ENCODE measurements around the gene TXLNG.
A peak's percentile ranks its signal among the peaks of the same experiment; 100 is the strongest.

Gene TXLNG

DNA sequence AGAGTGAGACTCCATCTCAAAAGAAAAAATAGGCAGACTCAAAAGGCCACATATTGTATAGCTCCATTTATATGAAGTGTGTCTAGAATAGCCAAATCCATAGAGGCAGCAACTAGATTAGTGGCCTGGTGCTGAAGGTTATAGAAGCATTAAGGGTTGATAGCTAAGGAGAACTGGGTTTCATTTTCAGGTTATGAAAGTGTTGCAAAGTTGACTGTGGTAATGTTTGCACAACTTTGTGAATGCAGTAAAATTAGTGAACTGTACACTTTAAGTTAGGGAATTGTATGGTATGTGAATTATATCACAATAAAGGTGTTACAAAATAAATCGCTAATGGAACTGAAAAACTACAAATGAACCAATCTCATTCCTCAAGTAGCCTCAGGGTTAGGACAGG is 28.3 kb downstream of the TXLNG start:
- Mint-ChIP-seq H3K9me3 (no peaks in the 10 kb centered on the region), H3K4me3 (no peak overlapping the region), H3K27ac (no peak overlapping the region), H3K4me1 (no peaks in the 10 kb centered on the region), H3K27me3 (no peaks in the 10 kb centered on the region)
- DNase-seq: no peak
- no peak for ATAC-seq

DNA sequence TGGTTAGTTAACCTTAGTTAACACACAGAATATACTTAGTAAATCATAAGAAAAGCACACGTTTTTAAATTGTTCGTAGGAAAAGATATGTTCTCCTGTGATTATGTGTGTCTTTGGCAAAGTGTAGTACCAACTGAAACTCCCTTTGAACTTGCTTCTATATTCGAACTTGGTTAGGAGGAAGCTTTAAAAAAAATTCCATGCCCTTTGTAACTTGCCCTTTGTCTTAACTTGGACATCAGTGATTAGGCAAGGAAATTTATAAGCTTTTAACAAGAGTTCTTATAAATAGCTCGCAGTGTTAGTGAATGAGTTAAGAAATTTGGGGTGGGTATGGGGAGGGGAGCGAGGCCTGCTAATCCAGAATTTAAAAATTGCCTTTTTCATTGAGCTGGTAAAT is 33.4 kb downstream of the TXLNG start:
- peaks cover under 1% of the 10 kb centered on the region for H3K4me1 Mint-ChIP-seq
- ATAC-seq (no peak), DNase-seq (no peak)
- H3K27me3 Mint-ChIP-seq: no peaks in the 10 kb centered on the region
- no peak overlapping the region for H3K27ac Mint-ChIP-seq
- no peaks in the 10 kb centered on the region for H3K9me3 Mint-ChIP-seq
- no peak overlapping the region for H3K4me3 Mint-ChIP-seq

DNA sequence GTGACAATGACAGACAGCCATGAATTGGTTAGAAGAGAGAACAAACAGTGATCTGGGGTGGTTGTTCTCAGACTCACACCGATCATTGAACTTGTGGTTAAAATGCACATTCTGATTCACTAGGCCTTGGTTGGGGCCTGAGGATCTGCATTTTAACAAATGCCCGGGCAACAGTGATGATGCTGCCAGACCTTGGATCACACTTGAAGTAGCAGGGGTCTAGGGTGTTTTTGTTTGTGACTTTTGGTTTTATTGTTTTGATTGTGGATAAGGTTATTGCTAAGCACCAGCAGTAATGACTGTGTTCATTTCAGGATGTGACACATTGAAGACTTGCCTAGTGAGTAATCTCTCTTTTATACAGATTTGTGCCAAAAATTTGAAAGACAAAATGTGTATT is 36.5 kb downstream of the TXLNG start:
- DNase-seq (no peak), ATAC-seq (peak; percentile 74)
- Mint-ChIP-seq H3K4me3 (no peak overlapping the region), H3K27me3 (no peaks in the 10 kb centered on the region), H3K27ac (peak overlapping the region in 1 of 2 donors; percentile 37), H3K9me3 (no peaks in the 10 kb centered on the region), H3K4me1 (peaks cover 9% of the 10 kb centered on the region)

DNA sequence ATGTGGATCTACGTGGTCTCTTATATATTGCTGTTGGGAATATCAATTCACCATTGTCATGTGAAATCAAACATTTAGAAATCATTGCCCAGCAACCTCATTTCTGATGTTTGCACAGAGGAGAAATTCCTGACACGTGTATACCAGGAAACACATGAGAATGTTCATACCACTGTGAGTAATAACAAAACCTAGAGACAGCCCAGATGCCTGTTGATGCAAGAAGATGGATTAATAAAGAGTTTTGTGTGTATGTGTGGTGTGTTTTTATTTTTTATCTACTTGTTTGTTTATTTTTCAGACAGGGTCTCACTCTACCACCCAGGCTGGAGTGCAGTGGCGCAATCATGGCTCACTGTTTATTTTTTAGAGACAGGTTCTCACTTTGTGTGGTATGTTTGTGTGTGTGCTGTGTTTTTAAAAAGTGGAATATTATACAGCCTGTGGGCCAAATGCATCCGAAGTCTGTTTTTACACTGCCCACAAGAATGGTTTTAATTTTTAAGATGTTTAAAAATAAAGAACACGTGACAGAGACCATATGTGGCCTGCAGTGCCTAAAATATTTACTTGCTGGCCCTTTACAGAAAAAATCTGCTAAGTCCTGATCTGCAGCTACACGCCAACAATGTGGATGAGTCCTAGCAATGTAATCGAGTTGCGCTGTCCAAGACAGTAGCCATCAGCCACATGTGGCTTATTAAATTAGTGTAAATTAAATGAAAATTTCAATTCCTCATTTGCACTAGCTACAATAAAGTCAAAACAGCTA is 39.2 kb downstream of the TXLNG start:
- no peak for DNase-seq
- peak overlapping the region in 1 of 2 donors; percentile 61 for H3K27ac Mint-ChIP-seq

DNA sequence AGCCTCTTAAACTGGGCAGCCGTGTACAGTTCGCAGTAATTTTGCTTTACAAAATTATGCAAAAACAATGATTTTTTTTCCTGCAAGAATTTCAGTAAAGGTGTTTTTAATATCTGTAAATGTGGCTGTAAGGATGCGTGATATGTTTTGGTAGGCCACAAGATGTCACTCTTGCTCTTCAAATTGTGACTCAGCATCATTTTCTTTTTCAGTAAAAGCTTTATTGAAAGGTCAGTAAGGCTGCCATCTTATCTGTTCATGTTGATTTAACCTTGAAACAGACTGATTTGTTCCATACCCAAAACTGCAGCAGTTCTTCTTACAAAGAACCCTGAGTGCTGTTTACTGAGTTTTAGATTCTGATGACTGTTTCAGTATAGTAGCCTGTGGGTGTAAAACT is 39.9 kb downstream of the TXLNG start:
- no peaks in the 10 kb centered on the region for H3K9me3 Mint-ChIP-seq
- H3K4me3 Mint-ChIP-seq: no peak overlapping the region

More for the DNA sequence above, 39.2 kb downstream of the TXLNG start:
- Mint-ChIP-seq H3K9me3 (no peaks in the 10 kb centered on the region), H3K4me1 (peaks cover 9% of the 10 kb centered on the region), H3K4me3 (no peak overlapping the region), H3K27me3 (no peaks in the 10 kb centered on the region)
- no peak for ATAC-seq

DNA sequence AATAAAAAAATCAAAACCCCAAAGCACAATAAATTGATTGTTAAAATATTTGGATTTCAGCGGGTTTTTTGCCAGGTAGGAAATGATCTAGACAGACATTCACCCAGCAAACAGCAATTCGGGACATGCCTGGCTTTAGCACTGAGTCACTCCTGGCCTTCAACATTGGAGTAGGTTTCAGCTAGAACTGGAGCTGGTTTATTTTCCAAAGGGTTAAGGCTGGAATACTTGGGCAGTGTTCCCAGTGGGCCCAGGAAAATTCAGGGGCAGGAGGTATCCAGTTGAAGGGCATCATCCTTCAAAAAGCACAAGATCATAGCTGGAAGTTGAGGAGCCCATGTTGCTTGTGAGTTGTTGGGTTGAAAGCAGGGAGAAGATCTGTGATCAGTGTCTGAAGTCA is 41.0 kb downstream of the TXLNG start:
- no peak for ATAC-seq
- Mint-ChIP-seq H3K9me3 (no peaks in the 10 kb centered on the region), H3K27ac (peak overlapping the region in 1 of 2 donors; percentile 54), H3K4me3 (no peak overlapping the region), H3K4me1 (peaks cover 9% of the 10 kb centered on the region), H3K27me3 (no peaks in the 10 kb centered on the region)
- DNase-seq: no peak

More for the DNA sequence above, 39.9 kb downstream of the TXLNG start:
- ATAC-seq: peak; percentile 54
- peak in 1 of 2 donors; percentile 5 for DNase-seq
- peaks cover 9% of the 10 kb centered on the region for H3K4me1 Mint-ChIP-seq
- H3K27me3 Mint-ChIP-seq: no peaks in the 10 kb centered on the region
- peak overlapping the region in 1 of 2 donors; percentile 27 for H3K27ac Mint-ChIP-seq

DNA sequence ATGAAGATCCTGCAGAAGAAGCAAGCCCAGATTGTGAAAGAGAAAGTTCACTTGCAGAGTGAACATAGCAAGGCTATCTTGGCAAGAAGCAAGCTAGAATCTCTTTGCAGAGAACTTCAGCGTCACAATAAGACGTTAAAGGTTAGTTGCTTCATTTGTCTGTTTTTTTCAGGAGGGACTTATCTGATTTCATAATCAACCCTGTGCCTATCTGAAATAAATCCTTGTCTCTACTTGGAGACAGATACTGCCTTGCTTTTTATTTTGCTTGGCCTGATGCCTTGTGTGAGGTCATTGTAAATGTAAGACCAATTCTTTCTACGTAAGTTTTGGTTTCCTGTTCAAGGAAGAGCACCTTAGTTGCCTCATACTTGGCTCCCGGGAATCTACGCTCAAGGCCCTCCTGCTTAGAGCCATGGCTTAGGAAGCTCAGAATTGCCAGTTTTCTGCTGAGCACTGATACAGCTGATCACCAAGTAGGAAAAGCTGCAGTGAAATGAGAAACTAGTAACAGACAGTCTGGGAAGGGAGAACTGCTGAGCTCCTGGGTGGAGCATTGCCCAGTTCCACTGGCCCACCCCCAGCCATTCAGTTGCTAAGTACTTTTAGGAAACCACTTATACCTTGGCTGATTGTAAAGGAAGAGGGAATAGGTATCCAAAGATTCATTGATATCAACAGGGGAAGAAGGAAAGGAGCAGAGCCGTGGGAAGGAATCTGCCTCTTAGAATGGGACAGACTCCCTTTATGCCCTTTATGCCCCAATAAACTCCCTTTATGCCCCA is 42.0 kb downstream of the TXLNG start:
- Mint-ChIP-seq H3K27me3 (no peaks in the 10 kb centered on the region), H3K9me3 (no peaks in the 10 kb centered on the region), H3K4me3 (no peak overlapping the region), H3K27ac (no peak overlapping the region), H3K4me1 (peaks cover 9% of the 10 kb centered on the region)
- DNase-seq: no peak
- no peak for ATAC-seq

DNA sequence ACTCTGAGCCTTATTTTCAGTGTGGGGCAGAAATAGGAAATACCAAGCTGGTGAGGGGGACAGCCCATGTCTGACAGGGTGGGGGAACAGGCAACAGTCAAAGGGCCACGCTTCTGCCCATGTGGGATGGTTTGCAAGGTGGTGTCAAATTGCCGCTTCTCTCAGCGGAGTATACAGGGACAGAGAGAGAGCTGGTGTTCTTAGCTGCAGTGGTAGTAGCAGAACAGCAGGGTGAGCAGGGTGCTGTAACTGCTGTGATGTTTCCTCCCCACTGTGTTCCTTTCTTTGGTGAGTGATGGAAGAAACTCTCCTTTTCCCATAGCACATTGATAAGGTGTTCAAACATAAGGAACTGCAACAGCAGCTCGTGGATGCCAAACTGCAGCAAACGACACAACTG is 46.0 kb downstream of the TXLNG start:
- no peaks in the 10 kb centered on the region for H3K9me3 Mint-ChIP-seq
- H3K4me1 Mint-ChIP-seq: no peaks in the 10 kb centered on the region
- DNase-seq (no peak), ATAC-seq (no peak)
- no peaks in the 10 kb centered on the region for H3K27me3 Mint-ChIP-seq
- H3K27ac Mint-ChIP-seq: peak overlapping the region in 1 of 2 donors; percentile 91
- H3K4me3 Mint-ChIP-seq: no peak overlapping the region

DNA sequence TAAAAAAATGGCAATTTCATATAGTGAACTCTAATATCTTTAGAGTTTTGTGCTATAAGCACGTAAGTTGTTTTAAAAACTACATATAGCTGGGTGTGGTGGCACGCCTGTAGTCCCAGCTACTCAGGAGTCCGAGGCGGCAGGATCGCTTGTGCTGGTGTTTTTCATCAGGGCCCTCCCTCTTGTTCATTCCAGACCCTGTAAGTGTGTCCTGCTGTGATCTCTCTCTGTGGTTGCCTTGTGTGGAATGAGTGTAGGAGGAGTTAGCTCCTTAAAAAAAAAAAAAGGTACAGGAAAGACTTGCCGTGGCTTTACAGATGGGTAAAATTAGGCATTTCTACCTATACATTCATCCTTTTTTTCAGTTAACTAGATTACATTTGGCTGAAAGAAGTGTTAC is 48.5 kb downstream of the TXLNG start:
- Mint-ChIP-seq H3K27me3 (no peaks in the 10 kb centered on the region), H3K4me3 (no peak overlapping the region), H3K27ac (no peak overlapping the region), H3K4me1 (no peaks in the 10 kb centered on the region), H3K9me3 (no peaks in the 10 kb centered on the region)
- ATAC-seq (no peak), DNase-seq (no peak)

DNA sequence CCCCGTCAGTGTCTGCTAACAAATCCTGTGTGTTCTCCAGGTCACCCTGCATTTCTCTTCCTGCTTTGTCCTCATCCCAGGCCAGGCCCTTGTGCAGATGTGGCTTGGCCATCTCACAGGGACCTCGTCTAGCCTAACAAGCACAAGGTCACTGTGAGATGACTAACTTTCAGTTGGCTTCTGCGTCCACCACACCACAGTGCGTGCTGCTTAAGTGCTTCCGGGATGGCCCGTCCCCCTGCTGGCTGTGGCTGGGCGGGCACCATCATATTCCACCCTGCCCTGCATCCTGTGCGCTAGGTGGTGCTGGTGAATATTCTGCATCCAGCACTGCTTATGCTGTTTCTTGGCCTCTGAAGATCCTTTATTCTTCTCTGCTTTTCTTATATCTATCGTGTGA is 50.1 kb downstream of the TXLNG start:
- Mint-ChIP-seq H3K9me3 (no peaks in the 10 kb centered on the region), H3K4me1 (no peaks in the 10 kb centered on the region), H3K4me3 (no peak overlapping the region), H3K27ac (peak overlapping the region; percentile 52 to 86), H3K27me3 (no peaks in the 10 kb centered on the region)
- DNase-seq: no peak
- ATAC-seq: peak; percentile 76

DNA sequence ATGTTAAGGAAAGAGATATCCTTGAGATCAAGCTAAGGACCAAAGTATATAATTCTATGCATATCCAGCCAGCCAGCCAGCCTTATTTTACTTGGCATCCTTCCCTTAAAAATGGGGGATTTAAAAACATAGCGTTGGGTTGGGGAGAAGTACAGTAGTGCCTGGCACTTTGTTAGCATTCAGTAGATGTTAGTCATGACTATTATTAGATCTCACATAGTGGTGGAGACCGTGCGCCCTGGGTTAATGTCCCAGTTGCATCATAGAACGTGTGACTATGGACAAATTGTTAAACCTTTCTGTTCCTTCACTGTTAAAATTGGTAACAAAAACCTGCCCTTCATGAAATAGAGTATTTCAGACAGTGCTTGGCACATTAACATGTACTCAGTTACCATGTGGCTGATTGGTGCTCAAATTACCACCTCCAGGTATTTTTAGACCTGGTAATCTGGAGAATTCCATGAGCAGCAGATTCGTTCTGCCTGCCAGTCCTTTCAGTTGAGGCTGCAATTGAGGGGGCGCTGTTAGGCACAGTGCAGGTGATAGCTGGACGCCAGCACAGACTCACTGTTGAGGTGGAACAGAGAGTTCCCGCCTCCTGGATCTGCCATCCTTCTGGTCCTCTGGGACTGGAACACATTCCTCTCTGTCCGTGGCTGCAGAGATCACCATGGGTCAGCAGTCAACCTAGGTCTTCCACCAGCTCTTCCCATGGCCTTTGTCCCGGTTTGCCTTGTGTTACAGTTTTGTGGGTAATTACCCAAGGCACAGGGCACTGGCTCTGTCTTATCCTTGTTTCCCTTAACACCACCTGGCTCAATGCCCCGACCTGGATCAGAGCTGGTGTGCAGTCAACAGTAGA is 52.2 kb downstream of the TXLNG start:
- ATAC-seq (no peak), DNase-seq (no peak)
- no peak overlapping the region for H3K4me3 Mint-ChIP-seq
- H3K27me3 Mint-ChIP-seq: no peaks in the 10 kb centered on the region
- no peaks in the 10 kb centered on the region for H3K4me1 Mint-ChIP-seq
- peak overlapping the region in 1 of 2 donors; percentile 78 for H3K27ac Mint-ChIP-seq
- no peaks in the 10 kb centered on the region for H3K9me3 Mint-ChIP-seq

DNA sequence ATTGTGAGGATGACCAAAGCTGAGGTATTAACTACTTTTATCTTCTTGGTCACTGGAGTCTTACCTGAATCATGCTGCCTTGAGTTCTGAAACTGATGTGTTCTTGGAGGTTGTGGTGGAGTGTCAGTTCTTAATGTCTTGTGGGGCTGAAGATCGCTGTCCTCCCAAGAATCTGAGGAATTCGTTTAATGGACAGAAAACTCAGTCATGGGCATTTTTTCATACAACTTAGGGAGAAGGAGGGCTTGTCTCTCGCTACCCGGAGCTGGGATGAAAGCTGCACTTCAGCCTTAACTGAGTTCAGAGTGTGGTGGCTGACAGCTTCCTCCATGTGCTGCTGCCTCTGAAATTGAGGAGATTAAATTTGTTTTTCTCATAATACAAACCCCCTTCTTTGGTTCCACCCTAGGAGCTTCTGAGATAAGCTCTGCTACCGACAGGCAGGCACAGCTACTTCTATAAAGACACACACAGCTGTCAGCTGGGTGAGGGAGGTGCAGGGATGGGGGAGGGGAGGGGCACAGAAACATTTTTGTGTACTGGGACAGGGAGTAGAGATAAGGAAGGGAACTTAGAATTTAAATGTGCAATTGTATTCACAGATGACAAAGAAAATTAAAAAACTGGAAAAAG is 53.1 kb downstream of the TXLNG start:
- Mint-ChIP-seq H3K4me1 (no peaks in the 10 kb centered on the region), H3K9me3 (no peaks in the 10 kb centered on the region), H3K4me3 (no peak overlapping the region), H3K27ac (no peak overlapping the region), H3K27me3 (no peaks in the 10 kb centered on the region)
- no peak for DNase-seq
- ATAC-seq: no peak

DNA sequence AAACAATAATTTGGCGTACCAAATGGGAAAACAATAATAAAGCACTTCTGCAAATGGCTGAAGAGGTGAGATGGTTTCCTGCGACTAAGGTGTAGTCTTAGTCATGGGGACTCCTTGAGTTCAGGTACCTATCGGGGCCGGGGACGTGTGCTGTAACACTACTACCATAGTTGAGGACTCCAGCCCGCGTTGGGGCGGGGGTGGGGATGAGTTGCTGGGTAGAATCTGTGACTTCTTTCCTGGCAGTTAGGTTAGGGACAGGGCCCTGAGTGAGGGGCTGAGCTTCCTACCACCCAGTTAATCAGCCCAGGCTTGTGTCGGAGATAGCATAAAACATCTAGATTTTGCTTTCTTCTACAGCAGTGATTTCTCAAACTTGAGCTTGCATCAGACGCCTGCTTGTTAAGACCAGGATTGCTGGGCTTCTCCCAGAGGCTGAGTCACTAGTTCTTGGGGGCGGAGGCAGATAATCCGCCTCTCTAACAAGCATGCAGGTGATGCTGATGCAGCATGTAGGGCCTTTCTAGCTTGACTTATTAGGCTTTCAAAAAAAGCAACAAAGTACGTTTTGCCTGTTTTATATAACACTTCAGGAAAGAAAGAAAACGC is 53.7 kb downstream of the TXLNG start:
- Mint-ChIP-seq H3K4me1 (no peaks in the 10 kb centered on the region), H3K9me3 (no peaks in the 10 kb centered on the region), H3K4me3 (no peak overlapping the region), H3K27me3 (no peaks in the 10 kb centered on the region), H3K27ac (no peak overlapping the region)
- ATAC-seq (no peak), DNase-seq (no peak)

DNA sequence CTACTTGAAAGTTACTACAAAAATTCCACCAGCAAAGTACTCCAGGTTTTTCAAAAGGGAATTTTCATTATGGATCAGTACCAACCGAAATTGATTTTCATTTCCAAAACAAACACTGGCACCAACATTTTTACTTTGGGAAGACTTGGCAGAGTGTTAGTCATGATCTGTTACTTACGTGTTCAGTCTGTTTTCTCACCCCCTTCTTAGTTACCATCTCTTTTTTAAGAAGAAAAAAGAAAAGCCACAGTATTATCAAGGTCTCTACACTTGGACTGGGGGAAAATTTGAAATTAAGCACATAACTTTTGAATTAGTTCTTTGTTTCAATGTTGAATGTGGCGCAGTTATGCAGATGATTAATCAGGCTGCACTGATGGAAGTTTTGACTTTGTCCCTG is 56.4 kb downstream of the TXLNG start:
- no peak for ATAC-seq
- no peak overlapping the region for H3K27ac Mint-ChIP-seq
- H3K27me3 Mint-ChIP-seq: no peaks in the 10 kb centered on the region
- H3K4me3 Mint-ChIP-seq: no peak overlapping the region
- DNase-seq: no peak
- H3K9me3 Mint-ChIP-seq: no peaks in the 10 kb centered on the region
- H3K4me1 Mint-ChIP-seq: no peaks in the 10 kb centered on the region

All from stimulated activated naive CD8-positive, alpha-beta T cell treated with anti-CD3 and anti-CD28 coated beads, Interleukin-15, amount 100 ng/mL, for 72 hours (primary cell).